GM19328 (cell line): ENCODE measurements around the gene LMLN.
A peak's percentile ranks its signal among the peaks of the same experiment; 100 is the strongest.
"Not testable (repeated sequence)": the region's sequence is repeated elsewhere in the genome, so short reads cannot be mapped to it uniquely, and the experiment has no call there.

Experiments
- ATAC-seq: cut with Tn5 transposase; IDR thresholded peaks from one replicate; pipeline ENCODE4 v1.9.1; 2021; ENCODE audit warnings: mild to moderate bottlenecking, moderate library complexity; ENCODE audit not compliant: unreplicated experiment

Gene LMLN, protein sequence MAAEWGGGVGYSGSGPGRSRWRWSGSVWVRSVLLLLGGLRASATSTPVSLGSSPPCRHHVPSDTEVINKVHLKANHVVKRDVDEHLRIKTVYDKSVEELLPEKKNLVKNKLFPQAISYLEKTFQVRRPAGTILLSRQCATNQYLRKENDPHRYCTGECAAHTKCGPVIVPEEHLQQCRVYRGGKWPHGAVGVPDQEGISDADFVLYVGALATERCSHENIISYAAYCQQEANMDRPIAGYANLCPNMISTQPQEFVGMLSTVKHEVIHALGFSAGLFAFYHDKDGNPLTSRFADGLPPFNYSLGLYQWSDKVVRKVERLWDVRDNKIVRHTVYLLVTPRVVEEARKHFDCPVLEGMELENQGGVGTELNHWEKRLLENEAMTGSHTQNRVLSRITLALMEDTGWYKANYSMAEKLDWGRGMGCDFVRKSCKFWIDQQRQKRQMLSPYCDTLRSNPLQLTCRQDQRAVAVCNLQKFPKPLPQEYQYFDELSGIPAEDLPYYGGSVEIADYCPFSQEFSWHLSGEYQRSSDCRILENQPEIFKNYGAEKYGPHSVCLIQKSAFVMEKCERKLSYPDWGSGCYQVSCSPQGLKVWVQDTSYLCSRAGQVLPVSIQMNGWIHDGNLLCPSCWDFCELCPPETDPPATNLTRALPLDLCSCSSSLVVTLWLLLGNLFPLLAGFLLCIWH

DNA sequence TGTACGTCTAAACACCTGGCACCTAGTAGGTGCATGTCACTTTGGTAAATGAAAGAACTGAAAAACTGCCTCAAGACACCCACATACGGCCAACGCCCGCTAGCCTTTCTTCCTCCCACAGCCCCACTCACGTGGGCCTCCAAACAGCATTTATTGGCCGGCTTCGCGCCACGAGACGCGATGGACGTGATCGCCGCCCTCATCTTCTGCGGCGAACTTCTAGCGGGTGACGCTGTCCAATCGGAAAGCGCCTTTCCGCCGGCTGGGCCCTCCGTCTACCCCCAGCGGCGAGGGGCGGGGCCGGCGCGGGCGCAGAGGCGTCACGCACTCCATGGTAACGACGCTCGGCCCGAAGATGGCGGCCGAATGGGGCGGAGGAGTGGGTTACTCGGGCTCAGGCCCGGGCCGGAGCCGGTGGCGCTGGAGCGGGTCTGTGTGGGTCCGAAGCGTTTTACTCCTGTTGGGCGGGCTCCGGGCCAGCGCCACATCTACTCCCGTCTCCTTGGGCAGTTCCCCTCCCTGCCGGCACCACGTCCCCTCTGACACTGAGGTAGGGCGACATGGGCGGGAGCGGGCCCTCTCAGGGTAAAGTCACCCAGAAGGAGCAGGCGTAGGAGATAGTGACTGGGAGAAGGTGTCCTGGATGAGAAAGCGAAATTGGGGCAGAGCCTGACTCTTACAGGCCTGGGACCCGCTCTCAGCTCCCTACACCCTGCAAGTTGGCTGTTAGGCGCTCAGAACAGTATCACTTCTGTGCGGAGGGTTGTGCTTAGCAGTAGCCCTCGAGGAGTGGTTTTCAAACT is at the start of gene LMLN:
Gene LMLN (plus strand): TSS at position 327 of the 803 bp plus-strand sequence. CDS start 29 bp downstream, at position 356.
- ATAC-seq: peak; percentile 99

DNA sequence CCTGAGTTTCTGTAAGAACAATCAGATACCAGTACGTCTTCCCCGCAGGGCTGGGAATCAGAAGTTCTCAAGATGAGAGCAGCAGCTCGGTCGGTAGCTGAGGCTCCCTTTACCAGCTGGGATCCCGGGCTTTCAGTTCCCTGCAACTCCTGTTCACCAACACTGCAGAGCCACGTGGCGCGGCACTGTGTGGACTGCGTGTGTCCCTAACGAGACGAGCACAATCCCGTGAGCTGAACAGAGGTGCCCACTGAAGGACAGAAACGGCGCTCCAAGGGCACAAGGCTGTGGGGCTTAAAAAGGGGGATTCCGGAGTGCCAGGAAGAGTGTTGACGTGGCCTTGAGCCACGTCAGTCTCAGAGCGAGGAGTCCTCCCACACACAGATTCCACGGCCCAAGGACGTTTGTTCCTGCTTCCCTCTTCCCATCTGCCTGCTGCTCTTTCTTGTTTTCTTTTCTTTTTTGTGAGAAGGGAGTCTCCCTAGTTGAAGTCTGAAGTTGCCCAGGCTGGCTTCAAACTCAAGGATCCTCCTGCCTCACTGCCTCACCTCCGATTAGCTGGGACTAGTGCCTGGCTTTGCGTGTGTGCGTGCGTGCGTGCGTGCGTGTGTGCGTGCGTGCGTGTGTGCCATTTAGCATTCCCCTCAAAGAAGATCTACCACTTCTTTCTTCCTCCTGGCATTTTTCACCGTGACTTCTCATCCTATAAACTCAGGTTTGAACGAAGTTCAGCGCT is 47.1 kb upstream of the LMLN start:
- ATAC-seq: no peak

DNA sequence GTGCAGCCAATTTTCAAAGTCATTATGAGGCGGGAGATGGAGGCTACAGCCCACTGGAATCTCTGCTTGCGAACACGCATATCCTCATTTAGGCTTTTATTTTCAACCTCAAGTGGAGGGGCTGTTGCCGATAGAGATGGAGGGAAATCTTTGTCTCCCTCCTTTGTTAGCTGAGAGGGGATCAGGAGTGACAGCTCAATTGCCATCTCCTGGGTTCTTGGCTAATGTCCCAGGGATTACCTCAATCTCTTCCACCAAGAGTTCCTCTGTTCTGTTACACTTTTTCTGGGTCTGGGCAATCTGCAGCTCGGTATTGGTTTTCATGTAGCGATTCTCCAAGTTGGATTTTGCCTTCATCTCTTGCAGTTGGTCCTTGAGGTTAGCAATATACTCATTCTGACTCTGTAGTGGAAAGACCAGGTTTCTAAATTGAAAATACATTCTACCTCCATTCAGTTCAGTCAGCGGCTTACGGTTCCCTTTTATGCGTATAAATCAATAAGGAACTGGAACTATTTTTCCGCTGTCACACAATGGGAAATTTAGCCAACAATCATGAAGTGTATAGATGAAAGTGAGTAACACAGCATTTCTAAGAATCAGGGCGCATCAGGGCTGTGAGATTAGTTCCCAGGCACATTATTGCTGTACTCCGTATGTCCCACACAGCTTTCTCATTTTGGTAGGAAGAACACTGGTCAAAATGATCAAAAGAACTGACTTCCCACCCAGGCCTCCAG is 46.2 kb upstream of the LMLN start:
- ATAC-seq: no peak

DNA sequence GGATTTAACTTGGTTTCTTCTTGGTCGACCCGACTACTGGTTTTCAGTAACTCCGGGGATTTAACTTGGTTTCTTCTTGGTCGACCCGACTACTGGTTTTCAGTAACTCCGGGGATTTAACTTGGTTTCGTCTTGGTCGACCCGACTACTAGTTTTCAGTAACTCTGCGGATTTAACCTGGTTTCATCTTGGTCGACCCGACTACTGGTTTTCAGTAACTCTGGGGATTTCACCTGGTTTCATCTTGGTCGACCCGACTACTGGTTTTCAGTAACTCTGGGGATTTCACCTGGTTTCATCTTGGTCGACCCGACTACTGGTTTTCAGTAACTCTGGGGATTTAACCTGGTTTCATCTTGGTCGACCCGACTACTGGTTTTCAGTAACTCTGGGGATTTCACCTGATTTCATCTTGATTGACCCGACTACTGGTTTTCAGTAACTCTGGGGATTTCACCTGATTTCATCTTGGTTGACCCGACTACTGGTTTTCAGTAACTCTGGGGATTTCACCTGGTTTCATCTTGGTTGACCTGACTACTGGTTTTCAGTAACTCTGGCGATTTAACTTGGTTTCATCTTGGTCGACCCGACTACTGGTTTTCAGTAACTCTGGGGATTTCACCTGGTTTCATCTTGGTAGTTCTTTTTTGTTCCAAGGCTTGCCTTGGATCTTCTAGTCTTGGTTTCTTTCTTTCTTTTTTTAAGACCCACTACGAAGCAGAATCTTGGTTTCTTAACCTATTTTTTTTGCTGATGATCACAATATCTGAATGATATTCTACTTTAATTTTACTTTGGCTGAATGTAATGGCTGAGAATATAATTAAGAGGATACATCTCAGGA is 38.4 kb upstream of the LMLN start:
- ATAC-seq: not testable (repeated sequence)

DNA sequence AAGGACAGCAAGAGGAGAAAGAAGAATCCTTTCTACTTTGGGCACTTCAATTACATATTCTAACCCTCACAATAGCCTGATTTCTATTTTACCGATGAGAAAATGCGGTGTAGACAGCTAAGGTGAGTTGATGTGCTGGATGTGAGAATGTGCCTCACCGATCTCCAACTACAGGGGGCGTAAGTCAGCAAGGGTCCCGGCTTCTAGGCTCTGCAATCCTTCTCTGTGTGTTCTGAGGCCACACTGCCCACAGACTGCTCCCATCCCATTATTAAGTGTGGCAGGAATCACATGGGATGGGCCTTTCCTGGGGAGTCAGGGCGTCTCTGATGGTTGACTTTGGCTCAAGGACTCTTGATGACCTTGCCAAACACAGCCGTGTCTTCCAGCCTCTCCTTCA is 33.6 kb upstream of the LMLN start:
- no peak for ATAC-seq

DNA sequence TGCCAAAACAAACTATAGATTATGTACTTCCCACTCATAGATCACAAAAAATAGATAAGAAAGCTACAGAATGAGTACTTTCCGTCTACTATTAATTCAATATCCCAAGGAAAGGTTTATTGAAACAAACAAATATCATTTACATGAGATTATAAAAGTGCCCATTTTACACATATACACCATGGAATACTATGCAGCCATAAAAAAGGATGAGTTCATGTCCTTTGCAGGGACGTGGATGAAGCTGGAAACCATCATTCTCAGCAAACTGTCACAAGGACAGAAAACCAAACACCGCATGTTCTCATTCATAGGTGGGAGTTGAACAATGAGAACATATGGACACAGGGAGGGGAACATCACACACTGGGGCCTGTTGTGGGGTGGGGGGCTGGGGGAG is 32.4 kb upstream of the LMLN start:
- ATAC-seq: not testable (repeated sequence)

DNA sequence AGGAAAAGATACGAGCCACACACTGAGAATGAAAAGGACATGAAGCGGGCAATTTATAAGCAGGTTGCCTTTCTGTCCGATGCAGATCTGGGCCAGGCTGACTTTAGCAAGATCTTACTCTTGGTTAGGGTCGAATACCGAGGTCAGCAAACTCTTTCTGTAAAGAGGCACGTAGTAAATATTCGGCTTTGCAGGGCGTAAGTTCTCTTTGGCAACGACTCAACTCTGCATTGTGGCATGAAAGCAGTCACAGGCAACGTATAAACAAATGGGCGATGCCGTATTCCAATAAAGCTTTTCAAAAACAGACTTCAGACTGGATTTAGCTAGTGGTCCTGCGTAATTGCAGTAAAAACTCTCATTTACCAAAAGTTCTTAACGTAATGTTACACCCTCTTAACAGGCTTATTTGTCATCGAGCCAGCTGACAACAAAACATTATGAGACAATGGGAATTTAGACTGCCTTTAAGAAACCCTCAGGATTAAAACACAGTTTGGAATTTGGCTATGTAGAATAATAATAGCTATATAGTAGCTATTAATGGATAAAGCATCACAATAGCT is 23.1 kb upstream of the LMLN start:
- ATAC-seq: no peak

DNA sequence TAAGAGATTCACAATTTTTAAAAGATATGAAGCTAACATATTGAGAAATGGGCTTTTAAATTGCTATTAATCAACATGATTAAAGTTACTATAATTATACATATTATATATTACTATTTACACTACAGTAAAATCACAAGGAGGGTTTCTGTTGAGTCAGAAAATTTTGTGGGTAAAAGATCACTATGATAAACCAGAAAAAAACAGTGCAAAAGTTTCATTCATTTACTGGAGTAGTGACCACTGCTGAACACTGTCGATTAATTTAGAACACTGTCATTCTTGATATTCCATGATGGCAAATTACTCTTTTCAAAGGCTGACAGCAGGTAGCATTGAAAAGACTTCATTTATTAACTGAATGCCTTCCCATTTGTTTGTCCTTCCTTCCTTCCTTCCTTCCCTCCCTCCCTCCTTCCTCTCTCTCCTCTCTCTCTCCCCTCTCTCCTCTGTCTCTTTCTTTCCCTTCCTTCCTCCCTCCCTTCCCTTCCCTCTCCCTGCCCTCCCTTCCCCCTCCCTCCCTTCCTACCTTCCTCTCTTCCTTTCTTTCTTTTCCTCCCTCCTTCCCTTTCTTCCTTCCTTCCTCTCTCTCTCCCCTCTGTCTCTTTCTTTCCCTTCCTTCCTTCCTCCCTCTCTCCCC is 19.2 kb upstream of the LMLN start:
- ATAC-seq: no peak

DNA sequence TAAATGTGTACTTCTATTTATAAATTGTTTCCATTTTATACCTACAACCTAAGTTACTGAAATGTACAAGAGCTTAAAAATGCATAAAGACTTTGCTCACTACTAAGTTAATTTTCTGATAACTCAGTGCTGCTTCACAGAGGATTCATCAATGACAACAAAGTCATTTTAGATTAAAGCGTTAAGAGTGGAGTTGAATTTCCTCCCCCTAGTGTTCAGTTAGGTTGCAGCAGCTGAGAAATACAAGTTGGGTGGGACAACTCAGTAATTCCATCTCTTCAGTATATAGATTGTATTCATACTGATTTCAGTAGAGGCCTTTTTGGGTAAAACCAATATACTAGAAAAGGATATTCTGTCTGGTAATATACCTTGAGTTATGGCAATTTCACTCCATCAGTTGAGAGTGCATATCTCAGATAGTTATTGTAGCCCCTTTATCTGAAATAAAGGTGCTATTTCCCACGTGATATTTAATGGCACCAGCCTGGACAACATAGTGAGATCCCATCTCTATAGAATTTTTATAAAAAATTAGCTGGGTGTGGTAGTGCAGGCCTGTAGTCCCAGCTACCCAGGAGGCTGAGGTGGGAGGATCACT is 17.0 kb upstream of the LMLN start:
- no peak for ATAC-seq

DNA sequence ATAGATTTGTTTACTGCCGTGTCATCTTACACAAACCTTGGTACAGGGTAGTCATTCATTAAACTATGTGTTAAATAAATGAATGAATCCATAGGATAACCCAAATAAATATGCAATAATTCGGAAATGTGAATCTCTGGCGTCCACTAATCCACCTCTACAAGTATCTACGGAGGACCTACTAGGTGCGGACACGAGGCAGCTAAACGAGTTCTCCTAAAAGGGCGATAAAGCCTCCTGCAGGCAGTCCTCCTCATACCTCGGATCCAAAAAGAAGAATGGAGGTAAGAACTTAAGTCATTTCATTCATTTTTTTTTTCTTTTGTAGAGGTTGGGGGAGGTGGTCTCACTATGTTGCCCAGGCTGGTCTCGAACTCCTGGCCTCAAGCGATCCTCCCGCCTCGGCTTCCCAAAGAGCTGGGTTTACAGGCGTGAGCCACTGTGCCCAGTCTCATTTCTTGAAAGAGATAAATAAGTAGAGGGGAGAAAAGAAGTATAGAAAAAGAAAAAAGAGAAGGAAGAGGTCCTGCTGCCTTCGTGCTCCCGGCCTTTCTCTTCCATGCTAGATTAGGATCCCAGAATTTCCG is 10.7 kb upstream of the LMLN start:
- no peak for ATAC-seq

DNA sequence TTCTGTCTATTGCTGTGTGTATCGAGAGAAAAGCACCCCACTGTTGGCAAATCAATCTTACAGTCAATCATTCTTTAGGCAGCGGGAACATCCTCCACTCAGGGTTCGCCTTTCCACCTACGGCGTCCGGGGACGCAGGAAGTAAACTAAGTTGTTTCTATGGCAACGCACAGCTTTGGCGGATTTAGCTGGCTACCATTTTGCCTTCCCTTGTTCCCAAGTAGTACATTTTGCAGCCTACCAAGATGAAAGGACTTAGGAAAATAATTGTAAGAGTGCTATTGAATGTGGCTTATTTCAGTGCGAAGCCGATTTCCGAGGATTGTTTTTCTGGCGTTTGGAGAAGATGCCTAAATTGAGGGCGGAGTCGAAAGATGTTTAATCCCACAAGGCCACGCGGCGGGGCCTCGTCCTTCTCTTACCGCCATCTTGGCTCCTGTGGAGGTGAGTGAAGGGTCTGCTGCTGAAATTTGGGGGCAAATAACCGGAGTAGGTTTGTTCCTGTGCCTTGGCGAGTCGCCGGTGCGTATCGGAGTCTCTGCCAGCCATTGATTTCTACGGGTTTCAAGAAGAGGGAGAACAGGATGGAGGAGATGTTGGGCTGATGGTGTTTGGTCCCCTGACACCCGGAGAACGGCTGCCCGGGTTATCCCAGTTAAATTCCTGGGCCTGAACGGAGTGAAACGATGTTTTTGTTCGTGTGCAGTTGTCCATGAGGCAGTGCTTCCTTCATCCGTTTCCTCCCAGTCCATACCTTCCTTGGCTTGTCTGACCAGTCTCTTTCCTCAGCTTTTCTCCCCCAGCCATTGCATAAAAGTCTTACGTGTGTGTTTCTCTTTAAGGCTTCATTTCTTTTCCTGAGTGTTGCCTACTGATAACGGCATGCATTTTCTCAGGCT is 10.0 kb upstream of the LMLN start, which contains the start of gene RPL35A:
Gene RPL35A (plus strand): TSS at position 413 of the 899 bp plus-strand sequence. CDS start 778 bp downstream, outside the sequence.
- ATAC-seq: peak; percentile 92

DNA sequence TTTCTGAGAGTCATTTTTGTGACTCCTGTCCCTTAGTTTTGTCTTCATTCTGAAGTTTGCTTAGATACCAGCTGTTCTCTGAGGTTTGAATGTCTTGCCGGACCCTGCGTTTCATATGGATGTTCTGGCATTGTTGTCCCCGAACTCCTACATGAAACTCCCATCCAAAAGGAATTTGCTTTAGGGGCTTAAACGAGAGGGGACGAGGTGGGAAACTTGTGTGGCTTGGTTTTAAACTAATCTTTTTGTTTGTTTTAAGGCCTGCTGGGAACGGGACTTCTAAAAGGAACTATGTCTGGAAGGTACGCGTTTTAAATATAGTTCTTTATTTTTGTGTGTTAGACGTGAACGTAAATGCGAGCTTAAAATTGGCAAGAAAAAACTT is 9.3 kb upstream of the LMLN start:
- ATAC-seq: no peak

DNA sequence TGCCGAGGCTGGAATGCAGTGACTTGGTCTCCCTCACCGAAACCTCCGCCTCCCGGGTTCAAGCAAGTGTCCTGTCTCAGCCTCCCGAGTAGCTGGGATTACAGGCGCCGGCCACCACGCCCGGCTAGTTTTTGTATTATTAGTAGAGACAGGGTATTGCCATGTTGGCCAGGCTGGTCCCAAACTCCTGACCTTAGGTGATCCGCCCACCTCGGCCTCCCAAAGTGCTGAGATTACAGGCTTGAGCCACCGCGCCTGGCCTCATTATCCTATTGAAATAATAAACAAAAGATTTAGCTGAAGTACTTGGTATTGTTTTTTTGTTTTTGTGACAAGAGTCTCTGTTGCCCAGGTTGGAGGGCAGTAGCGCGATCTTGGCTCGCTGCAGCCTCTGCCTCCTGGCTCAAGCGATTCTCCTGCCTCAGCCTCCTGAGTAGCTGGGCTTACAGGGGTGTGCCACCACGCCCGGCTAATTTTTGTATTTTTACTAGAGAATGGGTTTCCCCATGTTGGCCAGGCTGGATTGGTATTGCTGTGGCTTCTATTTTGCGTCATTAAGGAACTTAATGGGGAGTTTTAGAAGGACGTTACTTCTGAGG is 8.5 kb upstream of the LMLN start:
- no peak for ATAC-seq

DNA sequence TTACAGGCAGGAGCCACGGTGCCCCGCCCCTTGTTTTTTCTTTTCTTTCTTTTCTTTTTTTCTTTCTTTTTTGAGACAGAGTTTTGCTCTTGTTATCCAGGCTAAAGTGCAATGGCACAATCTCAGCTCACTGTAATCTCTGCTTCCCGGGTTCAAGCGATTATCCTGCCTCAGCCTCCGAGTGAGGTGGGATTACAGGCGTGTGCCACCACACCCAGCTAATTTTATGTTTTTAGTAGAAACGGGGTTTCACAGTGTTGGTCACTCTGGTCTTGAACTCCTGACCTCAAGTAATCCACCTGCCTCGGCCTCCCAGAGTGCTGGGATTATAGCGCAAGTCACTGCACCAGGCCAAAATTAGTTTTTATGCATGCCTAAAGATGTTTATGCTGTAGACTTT is 7.6 kb upstream of the LMLN start:
- ATAC-seq: no peak

DNA sequence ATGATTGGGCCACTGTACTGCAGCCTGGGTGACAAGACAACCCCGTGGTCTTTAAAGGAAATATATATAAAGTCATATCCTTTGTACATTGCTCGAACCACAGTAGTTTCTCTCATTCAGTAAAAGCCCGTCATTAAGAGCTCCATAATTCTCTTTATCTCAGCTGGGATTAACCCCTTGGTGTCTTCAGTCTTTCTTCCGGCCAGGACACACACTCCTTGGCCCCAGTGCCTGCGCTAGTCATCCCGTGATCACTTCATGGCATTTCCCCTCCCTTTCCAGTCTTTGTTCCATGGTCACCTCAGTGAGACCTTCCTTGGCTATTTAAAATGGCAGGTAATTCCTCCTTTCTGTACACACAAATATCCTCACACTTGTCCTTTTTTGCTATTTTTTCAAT is 6.7 kb upstream of the LMLN start:
- ATAC-seq: no peak

DNA sequence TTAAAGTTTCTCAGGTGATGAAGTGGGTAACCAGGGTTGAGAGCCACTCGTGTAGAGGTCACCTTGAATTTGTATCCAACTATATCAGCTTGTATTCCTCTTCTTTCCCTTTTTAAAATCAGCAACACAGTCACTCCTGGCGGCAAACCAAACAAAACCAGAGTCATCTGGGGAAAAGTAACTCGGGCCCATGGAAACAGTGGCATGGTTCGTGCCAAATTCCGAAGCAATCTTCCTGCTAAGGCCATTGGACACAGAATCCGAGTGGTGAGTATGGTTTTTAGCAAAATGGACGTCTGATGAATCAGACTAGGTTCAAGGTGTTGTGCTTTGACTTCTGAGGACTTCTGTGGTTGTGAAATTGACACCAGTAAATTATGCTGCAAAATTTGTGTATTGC is 6.1 kb upstream of the LMLN start:
- no peak for ATAC-seq
